Memory B cell (primary cell): ENCODE results near the gene KRTAP2-2.
"Not testable (repeated sequence)": the region's sequence is repeated elsewhere in the genome, so short reads cannot be mapped to it uniquely, and the experiment has no call there.

Experiments
- ATAC-seq: fragments of 150-1000 bp; cut with Tn5 transposase; 2 replicates; pipeline ENCODE4 v1.10.0; 2021; ENCODE audit warnings: low read depth, mild to moderate bottlenecking, moderate library complexity
- DNase-seq, 2 donors: peaks; one replicate each; pipeline ENCODE4 v3.0.0; 2022; ENCODE audit warnings: low spot score in 2 of 2
- H3K27ac Mint-ChIP-seq: one replicate; pipeline ENCODE4 v1.8.0; 2022; ENCODE audit warnings: mild to moderate bottlenecking, moderate library complexity, mixed read lengths
- H3K27me3 Mint-ChIP-seq: one replicate; pipeline ENCODE4 v1.8.0; 2022; ENCODE audit warnings: mixed read lengths
- H3K36me3 Mint-ChIP-seq: one replicate; pipeline ENCODE4 v1.8.0; 2022; ENCODE audit warnings: mild to moderate bottlenecking, mixed read lengths
- H3K4me1 Mint-ChIP-seq: one replicate; pipeline ENCODE4 v1.8.0; 2022; ENCODE audit warnings: mixed read lengths
- H3K4me3 Mint-ChIP-seq: one replicate; pipeline ENCODE4 v1.8.0; 2022; ENCODE audit warnings: mild to moderate bottlenecking, moderate library complexity, mixed read lengths
- H3K9me3 Mint-ChIP-seq: one replicate; pipeline ENCODE4 v1.8.0; 2022; ENCODE audit warnings: mixed read lengths

The KRTAP2-2 gene

DNA sequence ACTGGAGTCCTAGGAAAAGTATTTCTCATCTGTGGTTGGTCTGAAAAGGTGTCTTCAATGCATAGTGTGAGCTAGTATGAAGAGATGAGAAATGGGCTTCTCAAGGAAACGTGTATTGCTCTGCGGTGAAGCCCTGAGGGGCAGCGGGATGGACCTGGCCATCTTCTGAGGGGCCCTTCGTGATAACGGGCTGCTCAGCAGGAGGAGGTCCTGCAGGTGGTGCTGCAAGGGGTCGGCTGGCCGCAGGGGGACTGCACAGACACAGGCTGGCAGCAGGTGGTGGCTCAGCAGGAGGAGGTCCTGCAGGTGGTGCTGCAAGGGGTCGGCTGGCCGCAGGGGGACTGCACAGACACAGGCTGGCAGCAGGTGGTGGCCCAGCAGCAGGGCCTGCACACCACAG lies 474 bp downstream of the KRTAP2-2 start:
- H3K9me3 Mint-ChIP-seq, H3K4me3 Mint-ChIP-seq, H3K4me1 Mint-ChIP-seq, DNase-seq, ATAC-seq, H3K27ac Mint-ChIP-seq, H3K36me3 Mint-ChIP-seq: not testable (repeated sequence)
- peaks cover 17% of the 10 kb centered on the region for H3K27me3 Mint-ChIP-seq

DNA sequence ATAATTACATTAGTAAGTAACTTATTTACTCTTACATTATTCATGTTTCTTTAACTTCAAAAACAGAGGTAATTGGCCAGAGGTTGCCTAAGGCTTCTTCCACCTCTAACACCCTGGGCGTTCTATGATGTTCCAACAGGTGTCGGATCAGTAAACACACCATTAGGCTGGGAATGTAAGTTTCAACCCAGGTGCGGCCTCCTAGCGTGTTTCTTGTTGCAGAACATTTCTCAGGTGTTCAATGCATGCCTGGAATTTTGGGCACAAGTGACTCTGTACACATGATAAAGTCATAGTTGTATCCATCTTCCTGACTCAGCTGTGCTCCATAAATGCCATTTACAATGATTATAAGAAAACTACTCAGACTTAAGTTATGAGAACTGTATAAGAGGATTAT lies 1.0 kb downstream of the KRTAP2-2 start:
- Mint-ChIP-seq H3K9me3 (peaks cover 7% of the 10 kb centered on the region), H3K4me3 (no peak overlapping the region), H3K36me3 (peaks cover 2% of the 10 kb centered on the region), H3K27me3 (peaks cover 14% of the 10 kb centered on the region), H3K27ac (no peak overlapping the region), H3K4me1 (no peaks in the 10 kb centered on the region)
- ATAC-seq = no peak
- DNase-seq = no peak

DNA sequence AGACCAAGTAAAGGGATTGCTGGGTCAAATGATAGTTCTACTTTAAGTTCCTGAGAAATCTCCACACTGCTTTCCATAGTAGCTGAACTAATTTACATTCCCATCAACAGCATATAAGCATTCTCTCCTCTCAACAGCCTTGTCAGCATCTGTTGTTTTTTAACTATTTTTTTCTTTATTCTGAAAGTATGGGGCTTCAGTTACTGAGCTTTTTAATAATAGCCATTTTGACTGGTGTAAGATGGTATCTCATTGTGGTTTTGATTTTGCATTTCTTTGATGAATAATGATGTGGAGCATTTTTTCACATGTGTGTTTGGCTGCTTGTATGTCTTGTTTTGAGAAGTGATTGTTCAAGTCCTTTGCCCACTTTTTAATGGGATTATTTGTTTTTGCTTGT lies 2.5 kb downstream of the KRTAP2-2 start:
- DNase-seq (no peak), ATAC-seq (no peak)

DNA sequence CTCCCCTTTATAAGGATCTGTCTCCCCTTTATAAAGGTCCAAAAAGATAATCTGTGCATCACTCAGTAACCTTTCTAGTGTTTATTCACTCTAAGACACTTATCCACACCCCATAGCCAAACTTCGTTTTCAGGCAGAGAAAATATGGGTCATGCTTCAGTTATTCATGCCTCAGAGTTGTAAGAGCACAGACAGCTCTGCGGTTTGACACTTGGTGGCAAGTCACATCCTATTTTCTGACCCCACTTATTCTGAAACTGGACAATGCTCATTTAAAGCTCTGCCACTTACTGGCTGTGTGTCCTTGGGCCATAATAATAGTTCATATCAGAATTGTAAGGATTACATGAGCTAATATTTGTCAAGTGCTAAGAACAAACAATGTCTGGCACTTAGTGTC lies 5.9 kb downstream of the KRTAP2-2 start:
- H3K36me3 Mint-ChIP-seq = no peaks in the 10 kb centered on the region
- no peak overlapping the region for H3K4me3 Mint-ChIP-seq
- peaks cover 2% of the 10 kb centered on the region for H3K4me1 Mint-ChIP-seq
- ATAC-seq (no peak), DNase-seq (no peak)
- no peak overlapping the region for H3K27ac Mint-ChIP-seq
- peaks cover 5% of the 10 kb centered on the region for H3K9me3 Mint-ChIP-seq
- peaks cover 4% of the 10 kb centered on the region for H3K27me3 Mint-ChIP-seq

More for the DNA sequence above, 2.5 kb downstream of the KRTAP2-2 start:
- Mint-ChIP-seq H3K4me3 (no peak overlapping the region), H3K27me3 (peaks cover 9% of the 10 kb centered on the region), H3K9me3 (peaks cover 5% of the 10 kb centered on the region), H3K4me1 (no peaks in the 10 kb centered on the region), H3K36me3 (no peaks in the 10 kb centered on the region), H3K27ac (no peak overlapping the region)

DNA sequence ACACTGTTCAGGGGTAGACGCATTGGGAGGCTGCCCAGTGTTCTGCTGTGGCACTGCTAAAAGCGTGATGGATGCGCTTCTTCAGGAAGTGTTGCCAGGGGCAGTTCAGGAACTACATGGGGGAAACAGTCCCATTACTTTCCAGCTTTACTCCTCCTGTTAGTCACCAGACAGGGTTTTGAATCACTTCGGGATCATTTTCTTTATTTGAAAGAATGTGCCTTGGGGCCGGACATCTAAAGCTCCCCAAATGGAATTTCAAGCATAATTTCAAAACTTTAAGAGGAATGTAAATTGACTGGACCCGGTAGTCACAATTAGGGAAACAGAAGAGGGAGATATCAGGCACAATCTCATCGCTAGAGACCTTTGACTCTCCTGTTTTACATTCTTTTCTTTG lies 6.6 kb downstream of the KRTAP2-2 start:
- Mint-ChIP-seq H3K36me3 (peaks cover 3% of the 10 kb centered on the region), H3K27me3 (peaks cover 7% of the 10 kb centered on the region), H3K27ac (no peak overlapping the region), H3K4me1 (peaks cover 2% of the 10 kb centered on the region), H3K4me3 (no peak overlapping the region), H3K9me3 (peaks cover 5% of the 10 kb centered on the region)
- DNase-seq (no peak), ATAC-seq (no peak)

DNA sequence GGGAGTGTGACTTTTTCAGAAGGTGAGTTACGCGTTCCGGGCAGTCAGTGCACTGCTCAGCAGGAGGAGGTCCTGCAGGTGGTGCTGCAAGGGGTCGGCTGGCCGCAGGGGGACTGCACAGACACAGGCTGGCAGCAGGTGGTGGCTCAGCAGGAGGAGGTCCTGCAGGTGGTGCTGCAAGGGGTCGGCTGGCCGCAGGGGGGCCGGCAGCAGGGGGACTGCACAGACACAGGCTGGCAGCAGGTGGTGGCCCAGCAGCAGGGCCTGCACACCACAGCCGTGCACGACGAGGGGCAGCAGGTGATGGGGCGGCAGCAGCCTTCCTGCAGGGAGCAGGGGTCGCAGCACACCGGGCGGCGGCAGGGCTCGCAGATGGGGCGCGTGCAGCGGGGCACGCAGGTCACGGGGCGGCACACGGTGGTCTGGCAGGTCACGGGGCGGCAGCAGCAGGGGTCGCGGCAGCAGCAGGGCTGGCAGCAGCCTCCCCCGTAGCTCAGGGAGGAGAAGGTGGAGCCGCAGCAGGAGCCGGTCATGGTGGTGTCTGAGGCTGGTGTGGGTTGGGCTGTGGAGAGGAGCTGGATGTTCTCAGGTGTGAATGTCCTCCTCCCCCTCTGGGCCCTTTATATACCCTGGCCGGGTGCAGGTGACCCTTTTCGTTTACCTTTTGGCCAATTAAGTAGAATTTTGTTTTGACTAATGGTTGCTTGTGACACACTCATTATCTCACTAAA lies 8.1 kb downstream of the KRTAP2-2 start, which contains the start of gene KRTAP2-1:
TSS of gene KRTAP2-1 (minus strand) at position 582 of the 731 bp plus-strand sequence. CDS start at position 533, 49 bp downstream.
- not testable (repeated sequence) for H3K27me3 Mint-ChIP-seq, H3K4me1 Mint-ChIP-seq, H3K27ac Mint-ChIP-seq, DNase-seq, ATAC-seq, H3K9me3 Mint-ChIP-seq, H3K4me3 Mint-ChIP-seq, H3K36me3 Mint-ChIP-seq

DNA sequence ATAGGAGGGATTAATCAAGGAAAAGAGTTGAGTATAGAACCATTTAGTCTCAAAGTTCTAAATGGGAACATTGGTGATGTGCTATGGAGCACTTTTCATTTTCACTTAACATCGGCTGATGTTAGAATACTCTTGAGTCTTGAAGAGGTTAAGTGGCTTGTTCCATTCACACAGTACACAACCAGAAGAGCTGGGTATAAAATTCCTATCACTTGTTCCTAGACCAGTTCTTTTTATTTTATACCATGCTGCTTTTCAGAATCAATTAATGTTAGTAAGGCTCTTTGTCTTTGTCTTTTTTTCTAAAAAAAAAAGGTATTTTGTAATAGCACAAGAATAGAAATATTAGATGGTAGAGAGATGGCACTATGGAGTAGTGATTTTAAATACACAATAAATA lies 12.1 kb downstream of the KRTAP2-2 start:
- Mint-ChIP-seq H3K27ac (no peak overlapping the region), H3K4me1 (peaks cover 2% of the 10 kb centered on the region), H3K27me3 (peaks cover 13% of the 10 kb centered on the region), H3K4me3 (no peak overlapping the region), H3K9me3 (peaks cover 7% of the 10 kb centered on the region), H3K36me3 (peaks cover 4% of the 10 kb centered on the region)
- ATAC-seq (no peak), DNase-seq (no peak)

DNA sequence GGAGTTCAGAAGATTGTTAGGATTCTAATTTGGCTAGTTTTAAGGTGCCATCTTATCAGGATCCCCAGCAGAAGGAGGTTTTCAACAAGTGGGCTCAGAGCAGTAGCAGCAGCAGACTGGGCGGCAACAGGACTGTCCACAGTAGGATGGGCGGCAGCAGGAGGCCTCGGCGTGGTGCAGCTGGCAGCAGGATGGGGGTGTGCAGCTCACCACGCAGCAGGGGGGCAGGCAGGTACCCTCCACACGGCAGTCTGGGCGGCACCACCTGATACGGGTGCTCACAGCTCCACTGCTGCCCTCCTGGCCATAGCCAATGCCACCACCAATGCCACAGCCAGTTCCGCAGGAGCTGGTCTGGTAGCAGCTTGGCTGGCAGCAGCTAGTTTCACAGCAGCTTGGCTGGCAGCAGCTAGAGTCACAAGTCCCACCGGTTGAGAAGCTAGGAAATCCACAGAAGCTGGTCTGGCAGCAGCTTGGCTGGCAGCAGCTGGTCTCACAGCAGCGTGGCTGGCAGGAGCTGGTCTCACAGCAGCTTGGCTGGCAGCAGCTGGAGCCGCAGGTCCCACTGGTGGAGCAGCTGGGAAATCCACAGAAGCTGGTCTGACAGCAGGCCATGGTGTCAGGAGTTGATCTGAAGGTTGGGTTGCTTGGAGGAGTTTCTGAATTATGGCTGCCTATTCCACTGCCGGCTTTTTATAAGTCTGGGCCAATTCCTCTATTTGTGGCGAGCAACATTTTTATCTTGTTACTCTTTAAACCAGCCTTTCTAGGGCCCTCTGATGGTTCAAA lies 14.1 kb downstream of the KRTAP2-2 start, which contains the start of gene KRTAP1-1:
TSS of gene KRTAP1-1 (minus strand) at position 668 of the 789 bp plus-strand sequence. CDS start at position 615, 53 bp downstream.
- H3K9me3 Mint-ChIP-seq, H3K27me3 Mint-ChIP-seq, DNase-seq, H3K4me3 Mint-ChIP-seq, H3K27ac Mint-ChIP-seq, H3K4me1 Mint-ChIP-seq, H3K36me3 Mint-ChIP-seq, ATAC-seq: not testable (repeated sequence)

DNA sequence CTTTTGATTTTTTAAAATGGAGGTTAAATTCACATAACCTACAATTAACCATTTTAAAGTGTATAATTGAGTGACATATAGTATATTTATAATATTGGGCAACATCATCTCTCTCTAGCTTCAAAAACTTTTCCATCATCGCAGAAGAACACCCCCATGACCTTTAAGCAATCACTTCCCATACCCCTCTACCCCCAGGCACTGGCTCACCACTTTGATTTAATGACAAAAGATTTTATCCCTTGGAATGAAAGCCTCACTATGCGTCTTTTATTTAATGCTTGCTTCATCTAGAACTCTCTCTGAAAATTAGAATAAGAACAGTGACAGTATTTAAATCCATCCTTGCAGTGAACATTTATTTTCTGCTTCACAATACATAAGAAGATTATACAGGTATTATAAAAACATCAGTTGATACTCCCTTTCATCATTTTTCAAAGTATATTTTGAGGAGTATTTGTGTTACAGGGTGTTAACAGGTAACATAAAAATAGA lies 17.1 kb downstream of the KRTAP2-2 start:
- Mint-ChIP-seq H3K27me3 (peaks cover 5% of the 10 kb centered on the region), H3K9me3 (peaks cover 3% of the 10 kb centered on the region), H3K27ac (no peak overlapping the region), H3K4me3 (no peak overlapping the region), H3K36me3 (no peaks in the 10 kb centered on the region), H3K4me1 (no peaks in the 10 kb centered on the region)
- DNase-seq (no peak), ATAC-seq (no peak)

DNA sequence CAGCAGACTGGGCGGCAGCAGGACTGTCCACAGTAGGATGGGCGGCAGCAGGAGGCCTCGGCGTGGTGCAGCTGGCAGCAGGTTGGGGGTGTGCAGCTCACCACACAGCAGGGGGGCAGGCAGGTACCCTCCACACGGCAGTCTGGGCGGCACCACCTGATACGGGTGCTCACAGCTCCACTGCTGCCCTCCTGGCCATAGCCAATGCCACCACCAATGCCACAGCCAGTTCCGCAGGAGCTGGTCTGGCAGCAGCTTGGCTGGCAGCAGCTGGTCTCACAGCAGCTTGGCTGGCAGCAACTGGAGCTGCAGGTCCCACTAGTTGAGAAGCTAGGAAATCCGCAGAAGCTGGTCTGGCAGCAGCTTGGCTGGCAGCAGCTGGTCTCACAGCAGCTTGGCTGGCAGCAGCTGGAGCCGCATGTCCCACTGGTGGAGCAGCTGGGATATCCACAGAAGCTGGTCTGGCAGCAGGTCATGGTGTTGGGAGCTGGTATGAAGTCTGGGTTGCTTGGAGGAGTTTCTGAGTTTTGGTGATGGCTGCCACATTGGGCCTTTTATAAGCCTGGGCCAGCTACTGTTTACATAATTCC lies 20.6 kb downstream of the KRTAP2-2 start, which contains the start of gene KRTAP1-3:
TSS of gene KRTAP1-3 (minus strand) at position 529 of the 590 bp plus-strand sequence. CDS start at position 476, 53 bp downstream.
- not testable (repeated sequence) for H3K27me3 Mint-ChIP-seq, H3K4me1 Mint-ChIP-seq, H3K4me3 Mint-ChIP-seq, H3K36me3 Mint-ChIP-seq, H3K27ac Mint-ChIP-seq, ATAC-seq, DNase-seq, H3K9me3 Mint-ChIP-seq

DNA sequence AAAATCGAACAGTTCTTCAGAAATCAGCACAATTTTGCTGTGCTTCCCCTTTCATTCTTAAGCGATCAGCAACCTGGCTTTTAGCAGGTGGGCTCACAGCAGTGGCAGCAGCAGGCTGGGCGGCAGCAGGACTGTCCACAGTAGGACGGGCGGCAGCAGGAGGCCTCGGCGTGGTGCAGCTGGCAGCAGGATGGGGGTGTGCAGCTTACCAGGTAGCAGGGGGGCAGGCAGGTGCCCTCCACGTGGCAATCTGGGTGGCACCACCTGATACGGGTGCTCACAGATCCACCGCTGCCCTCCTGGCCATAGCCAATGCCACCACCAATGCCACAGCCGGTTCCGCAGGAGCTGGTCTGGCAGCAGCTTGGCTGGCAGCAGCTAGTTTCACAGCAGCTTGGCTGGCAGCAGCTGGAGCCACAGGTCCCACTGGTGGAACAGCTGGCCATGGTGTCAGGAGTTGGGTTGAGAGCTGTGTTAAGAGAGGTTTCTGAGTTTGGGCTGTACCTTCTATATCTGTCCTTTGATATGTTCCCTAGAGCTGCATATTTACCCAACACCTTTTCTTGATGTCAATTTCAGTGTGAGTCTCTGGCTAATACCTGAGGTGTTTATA lies 25.3 kb downstream of the KRTAP2-2 start, which contains the start of gene KRTAP1-4:
TSS of gene KRTAP1-4 (minus strand) at position 563 of the 613 bp plus-strand sequence. CDS start at position 446, 117 bp downstream.
- Mint-ChIP-seq H3K9me3 (no peaks in the 10 kb centered on the region), H3K27ac (no peak within 1 kb of the TSS), H3K36me3 (no peaks in the 10 kb centered on the region), H3K27me3 (peaks cover 8% of the 10 kb centered on the region), H3K4me1 (no peaks in the 10 kb centered on the region), H3K4me3 (no peak within 1 kb of the TSS)
- ATAC-seq (no peak), DNase-seq (no peak)

DNA sequence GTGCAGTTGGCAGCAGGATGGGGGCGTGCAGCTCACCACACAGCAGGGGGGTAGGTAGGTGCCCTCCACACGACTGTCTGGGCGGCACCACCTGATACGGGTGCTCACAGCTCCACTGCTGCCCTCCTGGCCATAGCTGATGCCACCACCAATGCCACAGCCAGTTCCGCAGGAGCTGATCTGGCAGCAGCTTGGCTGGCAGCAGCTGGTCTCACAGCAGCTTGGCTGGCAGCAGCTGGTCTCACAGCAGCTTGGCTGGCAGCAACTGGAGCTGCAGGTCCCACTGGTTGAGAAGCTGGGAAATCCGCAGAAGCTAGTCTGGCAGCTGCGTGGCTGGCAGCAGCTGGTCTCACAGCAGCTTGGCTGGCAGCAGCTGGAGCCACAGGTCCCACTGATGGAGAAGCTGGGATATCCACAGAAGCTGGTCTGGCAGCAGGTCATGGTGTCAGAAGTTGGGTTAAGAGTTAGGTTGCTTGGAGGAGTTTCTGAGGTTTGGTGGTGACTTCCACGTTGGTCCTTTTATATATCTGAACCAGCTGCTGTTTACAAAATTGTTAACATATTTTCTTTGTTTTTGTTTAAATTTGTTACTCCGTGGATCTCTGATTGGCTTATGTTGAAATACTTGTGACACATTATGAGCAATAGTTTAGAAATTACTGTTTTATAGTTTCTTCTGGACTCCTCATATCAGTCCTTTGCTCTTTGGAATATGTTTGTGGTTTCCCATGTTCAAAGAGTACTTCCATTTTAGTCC lies 28.1 kb downstream of the KRTAP2-2 start, which contains the start of gene KRTAP1-5:
TSS of gene KRTAP1-5 (minus strand) at position 494 of the 757 bp plus-strand sequence. CDS start at position 441, 53 bp downstream.
- no peaks in the 10 kb centered on the region for H3K4me1 Mint-ChIP-seq
- no peak within 1 kb of the TSS for H3K27ac Mint-ChIP-seq
- H3K36me3 Mint-ChIP-seq = no peaks in the 10 kb centered on the region
- peaks cover 13% of the 10 kb centered on the region for H3K27me3 Mint-ChIP-seq
- DNase-seq = no peak
- peaks cover 2% of the 10 kb centered on the region for H3K9me3 Mint-ChIP-seq
- H3K4me3 Mint-ChIP-seq = no peak within 1 kb of the TSS
- no peak for ATAC-seq

DNA sequence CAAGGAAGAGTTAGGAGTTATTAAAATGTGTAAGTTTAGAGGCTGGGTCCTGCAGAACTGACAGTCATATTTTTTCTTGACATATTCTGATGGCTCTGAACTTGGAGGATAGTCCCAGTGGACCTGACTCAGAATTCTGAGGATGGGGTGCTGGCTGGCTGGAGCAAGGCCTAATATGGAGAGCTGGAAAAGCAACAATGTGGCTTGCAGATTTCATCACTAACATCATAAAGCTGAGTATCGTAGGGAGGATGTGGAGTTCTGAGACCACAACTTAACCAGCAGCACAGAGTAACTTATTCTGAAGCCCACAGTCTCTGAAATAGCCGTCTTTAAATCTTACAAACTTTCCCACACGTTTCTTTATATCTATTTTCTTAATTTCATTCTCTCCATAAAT lies 30.3 kb downstream of the KRTAP2-2 start:
- Mint-ChIP-seq H3K27me3 (peaks cover 13% of the 10 kb centered on the region), H3K4me3 (no peak overlapping the region), H3K36me3 (no peaks in the 10 kb centered on the region), H3K4me1 (no peaks in the 10 kb centered on the region), H3K27ac (no peak overlapping the region), H3K9me3 (peaks cover 6% of the 10 kb centered on the region)
- DNase-seq (no peak), ATAC-seq (no peak)
